Endodermal cell (in vitro differentiated cells): ENCODE results near the gene EMC10. TPM values are rescaled to one million over a fixed set of nuclear protein-coding genes. Genes with fewer than 3 reads are reported as not detected.
A peak's percentile ranks its signal among the peaks of the same experiment; 100 is the strongest.

Experiments used
- DNase-seq: peaks from one replicate; pipeline ENCODE4 v3.0.0-alpha.2; 2017
- H3K27ac ChIP-seq: 2 replicates; pipeline ENCODE4 v1.5.1; 2013; ENCODE audit warnings: mild to moderate bottlenecking, low read depth, low read length, moderate library complexity
- H3K27me3 ChIP-seq: 2 replicates; pipeline ENCODE4 v1.6.1; 2013; ENCODE audit warnings: mild to moderate bottlenecking, low read length, moderate library complexity; ENCODE audit not compliant: insufficient read depth, control insufficient read depth, poor library complexity, severe bottlenecking
- H3K36me3 ChIP-seq: 2 replicates; pipeline ENCODE4 v1.7.0; 2013; ENCODE audit warnings: mild to moderate bottlenecking, low read length, moderate library complexity; ENCODE audit not compliant: control insufficient read depth, insufficient read depth
- H3K4me1 ChIP-seq: one replicate; pipeline ENCODE4 v1.7.0; 2013; ENCODE audit warnings: low read length; ENCODE audit not compliant: control insufficient read depth, insufficient read depth
- H3K4me3 ChIP-seq: 2 replicates; pipeline ENCODE4 v1.5.1; 2013; ENCODE audit warnings: mild to moderate bottlenecking, low read length, moderate library complexity
- H3K9ac ChIP-seq: 2 replicates; pipeline ENCODE4 v1.6.1; 2013; ENCODE audit warnings: mild to moderate bottlenecking, low read length, moderate library complexity; ENCODE audit not compliant: poor library complexity, severe bottlenecking; ENCODE audit errors: extremely low read depth
- H3K9me3 ChIP-seq: 2 replicates; pipeline ENCODE4 v1.6.1; 2013; ENCODE audit warnings: mild to moderate bottlenecking, low read length, moderate library complexity; ENCODE audit not compliant: control insufficient read depth
- H3K27ac Mint-ChIP-seq: 2 replicates; pipeline ENCODE4 v1.8.0; 2020; ENCODE audit warnings: mixed read lengths
- H3K27me3 Mint-ChIP-seq: 2 replicates; pipeline ENCODE4 v1.8.0; 2021; ENCODE audit warnings: mild to moderate bottlenecking, mixed read lengths; ENCODE audit not compliant: insufficient read depth
- H3K36me3 Mint-ChIP-seq: 2 replicates; pipeline ENCODE4 v1.8.0; 2020; ENCODE audit warnings: low read depth, mixed read lengths
- H3K4me1 Mint-ChIP-seq: 2 replicates; pipeline ENCODE4 v1.8.0; 2020; ENCODE audit warnings: mixed read lengths
- H3K4me3 Mint-ChIP-seq: 2 replicates; pipeline ENCODE4 v1.8.0; 2020; ENCODE audit warnings: mild to moderate bottlenecking, moderate library complexity, mixed read lengths
- H3K9me3 Mint-ChIP-seq: 2 replicates; pipeline ENCODE4 v1.8.0; 2020; ENCODE audit warnings: mild to moderate bottlenecking, mixed read lengths
- WGBS, 2 experiments: methylation state at CpG; one replicate each; pipeline versions ENCODE4 v1.1.5 to v1.1.7; 2013; ENCODE audit warnings: missing lambda C conversion rate in 2 of 2, mixed read lengths in 1 of 2; ENCODE audit not compliant: insufficient coverage in 1 of 2, insufficient read length in 1 of 2; 5-methylcytosine and 5-hydroxymethylcytosine counted together
- total RNA-seq, 2 donors: library from RNA; stranded (reverse); fragmentation: NEBNext Ultra II Directional in 1 of 2; extraction: Animal tissue kit (Norgen Biotek cat#: 25700) in 1 of 2; gene quantifications; 2 replicates in 1 of 2; 3 replicates in 1 of 2; pipeline ENCODE4 v1.2.1, GENCODE V29; 2021
- TF ChIP-seq, protein P1 (sequence below): fragments of 200-600 bp; sonication (generic); conservative IDR thresholded peaks from 2 replicates; pipeline ENCODE4 v1.5.0; 2021; ENCODE audit warnings: antibody characterized with exemption, mild to moderate bottlenecking

The EMC10 gene
- total RNA-seq, 2 donors from 2014 or later = 119 to 123 TPM

GRCh38 chr19:50488389-50489194, 12.3 kb downstream of the EMC10 start:
- 66 to 70% methylated on average over 13 of the region's 13 CpGs for WGBS, 2 experiments
- no peak overlapping the region for H3K9ac ChIP-seq
- peaks cover 37% of the 10 kb centered on the region for H3K36me3 Mint-ChIP-seq
- H3K4me3 ChIP-seq = no peak overlapping the region
- no peak overlapping the region for H3K4me3 Mint-ChIP-seq
- H3K27me3 Mint-ChIP-seq = peaks cover 76% of the 10 kb centered on the region
- H3K9me3 Mint-ChIP-seq = peaks cover 28% of the 10 kb centered on the region
- peaks cover 28% of the 10 kb centered on the region for H3K27me3 ChIP-seq
- H3K4me1 ChIP-seq = no peaks in the 10 kb centered on the region
- no peaks in the 10 kb centered on the region for H3K4me1 Mint-ChIP-seq
- H3K36me3 ChIP-seq = peaks cover 6% of the 10 kb centered on the region
- peak; percentile 28 for DNase-seq
- peaks cover 26% of the 10 kb centered on the region for H3K9me3 ChIP-seq
- no peak overlapping the region for H3K27ac ChIP-seq
- no peak overlapping the region for H3K27ac Mint-ChIP-seq
- TF ChIP-seq, protein P1, sequence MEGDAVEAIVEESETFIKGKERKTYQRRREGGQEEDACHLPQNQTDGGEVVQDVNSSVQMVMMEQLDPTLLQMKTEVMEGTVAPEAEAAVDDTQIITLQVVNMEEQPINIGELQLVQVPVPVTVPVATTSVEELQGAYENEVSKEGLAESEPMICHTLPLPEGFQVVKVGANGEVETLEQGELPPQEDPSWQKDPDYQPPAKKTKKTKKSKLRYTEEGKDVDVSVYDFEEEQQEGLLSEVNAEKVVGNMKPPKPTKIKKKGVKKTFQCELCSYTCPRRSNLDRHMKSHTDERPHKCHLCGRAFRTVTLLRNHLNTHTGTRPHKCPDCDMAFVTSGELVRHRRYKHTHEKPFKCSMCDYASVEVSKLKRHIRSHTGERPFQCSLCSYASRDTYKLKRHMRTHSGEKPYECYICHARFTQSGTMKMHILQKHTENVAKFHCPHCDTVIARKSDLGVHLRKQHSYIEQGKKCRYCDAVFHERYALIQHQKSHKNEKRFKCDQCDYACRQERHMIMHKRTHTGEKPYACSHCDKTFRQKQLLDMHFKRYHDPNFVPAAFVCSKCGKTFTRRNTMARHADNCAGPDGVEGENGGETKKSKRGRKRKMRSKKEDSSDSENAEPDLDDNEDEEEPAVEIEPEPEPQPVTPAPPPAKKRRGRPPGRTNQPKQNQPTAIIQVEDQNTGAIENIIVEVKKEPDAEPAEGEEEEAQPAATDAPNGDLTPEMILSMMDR = no peak

- Histone ChIP-seq H3K4me1 (no peaks in the 10 kb centered on the region), H3K9me3 (peaks cover 26% of the 10 kb centered on the region), H3K36me3 (peaks cover 6% of the 10 kb centered on the region), H3K27ac (no peak overlapping the region), H3K27me3 (peaks cover 33% of the 10 kb centered on the region), H3K4me3 (no peak overlapping the region), H3K9ac (no peak overlapping the region)
- Mint-ChIP-seq H3K4me1 (no peaks in the 10 kb centered on the region), H3K36me3 (peaks cover 34% of the 10 kb centered on the region), H3K9me3 (peaks cover 28% of the 10 kb centered on the region), H3K4me3 (no peak overlapping the region), H3K27me3 (peaks cover 86% of the 10 kb centered on the region), H3K27ac (no peak overlapping the region)
- 62 to 75% methylated on average over 20 to 24 of the region's 24 CpGs for WGBS, 2 experiments
- peak; percentile 55 for DNase-seq
- TF ChIP-seq, protein P1 = no peak
Measured at GRCh38 chr19:50489461-50490011, 13.2 kb downstream of the EMC10 start.

- WGBS, 2 experiments = 90 to 96% methylated on average over 11 to 16 of the region's 18 CpGs
Measured at GRCh38 chr19:50490411-50490811, 14.1 kb downstream of the EMC10 start.

More at GRCh38 chr19:50490411-50490811, 14.1 kb downstream of the EMC10 start:
- Mint-ChIP-seq H3K4me1 (no peaks in the 10 kb centered on the region), H3K4me3 (no peak overlapping the region), H3K27ac (no peak overlapping the region), H3K36me3 (peaks cover 25% of the 10 kb centered on the region), H3K27me3 (peaks cover 92% of the 10 kb centered on the region), H3K9me3 (peaks cover 21% of the 10 kb centered on the region)
- Histone ChIP-seq H3K27me3 (peaks cover 33% of the 10 kb centered on the region), H3K36me3 (peaks cover 6% of the 10 kb centered on the region), H3K9ac (no peak overlapping the region), H3K4me1 (no peaks in the 10 kb centered on the region), H3K9me3 (peaks cover 24% of the 10 kb centered on the region), H3K27ac (no peak overlapping the region), H3K4me3 (no peak overlapping the region)
- peak; percentile 39 for DNase-seq
- TF ChIP-seq, protein P1 = no peak
